WTC11 (cell line): Measurements from ENCODE around the gene P2RX2. TPM values are rescaled to one million over a fixed set of nuclear protein-coding genes. Genes with fewer than 3 reads are reported as not detected.

Experiments
- ATAC-seq: fragments of 200-7000 bp; cut with Tn5 transposase; 2 replicates; pipeline ENCODE4 v1.10.0; 2021; ENCODE audit warnings: mild to moderate bottlenecking, moderate library complexity
- CTCF ChIA-PET: fragments of 300-600 bp; sonication (Branson Sonifier 250); formaldehyde crosslinking; loops from one replicate; lab custom pipeline; 2021; ENCODE audit warnings: antibody characterized with exemption; lab: Charles Lee
- POLR2A ChIA-PET: fragments of 350-600 bp; sonication (Branson Sonifier 250); formaldehyde crosslinking; loops from one replicate; lab custom pipeline; 2021; ENCODE audit warnings: antibody characterized with exemption; lab: Charles Lee
- DNase-seq: peaks from one replicate; pipeline ENCODE4 v3.0.0; 2021; ENCODE audit warnings: low spot score
- H3K27ac Mint-ChIP-seq: 2 replicates; pipeline ENCODE4 v1.8.0; 2021; ENCODE audit warnings: mixed read lengths
- H3K27me3 Mint-ChIP-seq: 2 replicates; pipeline ENCODE4 v1.8.0; 2021; ENCODE audit warnings: low read depth, mild to moderate bottlenecking, moderate library complexity, mixed read lengths
- H3K36me3 Mint-ChIP-seq: 2 replicates; pipeline ENCODE4 v1.8.0; 2021; ENCODE audit warnings: mixed read lengths
- H3K4me1 Mint-ChIP-seq: 2 replicates; pipeline ENCODE4 v1.8.0; 2022; ENCODE audit warnings: mixed read lengths
- H3K4me3 Mint-ChIP-seq: 2 replicates; pipeline ENCODE4 v1.8.0; 2021; ENCODE audit warnings: mild to moderate bottlenecking, moderate library complexity, mixed read lengths
- H3K9me3 Mint-ChIP-seq: 2 replicates; pipeline ENCODE4 v1.8.0; 2021; ENCODE audit warnings: mixed read lengths
- ATF1 ChIP-seq: sonication (generic); formaldehyde crosslinking; IDR thresholded peaks from 2 replicates; pipeline ENCODE4 v1.8.1; 2023; ENCODE audit warnings: mild to moderate bottlenecking, moderate library complexity, missing genetic modification reagents
- ELF4 ChIP-seq: sonication (generic); formaldehyde crosslinking; IDR thresholded peaks from 2 replicates; pipeline ENCODE4 v1.8.1; 2022; ENCODE audit warnings: low read depth, mild to moderate bottlenecking, moderate library complexity, missing genetic modification reagents
- EMX1 ChIP-seq: fragments of 250-450 bp; sonication (Bioruptor Pico); IDR thresholded peaks from 2 replicates; pipeline ENCODE4 v1.8.0; 2021; ENCODE audit warnings: mild to moderate bottlenecking
- ESRRA ChIP-seq: sonication (generic); formaldehyde crosslinking; IDR thresholded peaks from 2 replicates; pipeline ENCODE4 v1.8.1; 2022; ENCODE audit warnings: mild to moderate bottlenecking, missing genetic modification reagents, borderline replicate concordance
- HMGXB4 ChIP-seq: sonication (generic); formaldehyde crosslinking; IDR thresholded peaks from 2 replicates; pipeline ENCODE4 v1.8.1; 2023; ENCODE audit warnings: mild to moderate bottlenecking, moderate library complexity, missing genetic modification reagents
- IRF2 ChIP-seq: sonication (generic); formaldehyde crosslinking; IDR thresholded peaks from 2 replicates; pipeline ENCODE4 v1.8.0; 2022; ENCODE audit warnings: low read depth, missing genetic modification reagents, borderline replicate concordance
- JUN ChIP-seq: sonication (generic); formaldehyde crosslinking; IDR thresholded peaks from 2 replicates; pipeline ENCODE4 v1.8.0; 2023; ENCODE audit warnings: mild to moderate bottlenecking, missing genetic modification reagents
- KAT7 ChIP-seq: sonication (generic); formaldehyde crosslinking; IDR thresholded peaks from 2 replicates; pipeline ENCODE4 v1.8.1; 2023; ENCODE audit warnings: missing genetic modification reagents, mild to moderate bottlenecking, borderline replicate concordance
- MXD4 ChIP-seq: fragments of 250-450 bp; sonication (Bioruptor Pico); IDR thresholded peaks from 2 replicates; pipeline ENCODE4 v1.8.0; 2021; ENCODE audit warnings: mild to moderate bottlenecking, moderate library complexity, borderline replicate concordance
- NFE2L1 ChIP-seq: sonication (generic); formaldehyde crosslinking; IDR thresholded peaks from 2 replicates; pipeline ENCODE4 v1.8.1; 2023; ENCODE audit warnings: missing genetic modification reagents
- NR1H2 ChIP-seq: sonication (generic); formaldehyde crosslinking; IDR thresholded peaks from 2 replicates; pipeline ENCODE4 v1.9.0; 2021; ENCODE audit warnings: mild to moderate bottlenecking, moderate library complexity, missing genetic modification reagents
- NR2C2 ChIP-seq: sonication (generic); formaldehyde crosslinking; IDR thresholded peaks from 2 replicates; pipeline ENCODE4 v1.8.0; 2022; ENCODE audit warnings: mild to moderate bottlenecking, missing genetic modification reagents
- PRDM15 ChIP-seq: sonication (generic); formaldehyde crosslinking; IDR thresholded peaks from 2 replicates; pipeline ENCODE4 v1.8.0; 2022; ENCODE audit warnings: missing genetic modification reagents
- PREB ChIP-seq: sonication (generic); formaldehyde crosslinking; IDR thresholded peaks from 2 replicates; pipeline ENCODE4 v1.8.1; 2022; ENCODE audit warnings: mild to moderate bottlenecking, missing genetic modification reagents, moderate library complexity, borderline replicate concordance
- RORB ChIP-seq: fragments of 250-450 bp; sonication (Bioruptor Pico); IDR thresholded peaks from 2 replicates; pipeline ENCODE4 v1.9.0; 2021; ENCODE audit warnings: mild to moderate bottlenecking
- SP1 ChIP-seq: sonication (generic); formaldehyde crosslinking; conservative IDR thresholded peaks from 2 replicates; pipeline ENCODE4 v1.8.1; 2022; ENCODE audit warnings: missing genetic modification reagents
- TEAD1 ChIP-seq: sonication (generic); formaldehyde crosslinking; IDR thresholded peaks from 2 replicates; pipeline ENCODE4 v1.8.0; 2022; ENCODE audit warnings: mild to moderate bottlenecking, missing genetic modification reagents
- ZNF121 ChIP-seq: sonication (generic); formaldehyde crosslinking; IDR thresholded peaks from 2 replicates; pipeline ENCODE4 v1.8.0; 2023; ENCODE audit warnings: missing genetic modification reagents
- ZNF317 ChIP-seq: sonication (generic); formaldehyde crosslinking; IDR thresholded peaks from 2 replicates; pipeline ENCODE4 v1.8.1; 2023; ENCODE audit warnings: low read depth, mild to moderate bottlenecking, moderate library complexity, missing genetic modification reagents, borderline replicate concordance
- ZNF416 ChIP-seq: fragments of 250-450 bp; sonication (Bioruptor Pico); IDR thresholded peaks from 2 replicates; pipeline ENCODE4 v1.9.0; 2021; ENCODE audit warnings: mild to moderate bottlenecking, inconsistent platforms
- total RNA-seq: library from RNA; stranded (reverse); gene quantifications from 3 replicates; pipeline ENCODE4 v1.2.3, GENCODE V29; 2021
- TF ChIP-seq, protein P1 (sequence below): sonication (generic); formaldehyde crosslinking; IDR thresholded peaks from 2 replicates; pipeline ENCODE4 v1.8.0; 2023; ENCODE audit warnings: missing genetic modification reagents
- TF ChIP-seq, protein P2 (sequence below): fragments of 250-450 bp; sonication (Bioruptor Pico); IDR thresholded peaks from 2 replicates; pipeline ENCODE4 v1.8.0; 2021; ENCODE audit warnings: mild to moderate bottlenecking

P2RX2 gene
- total RNA-seq, 1 experiment from 2014 or later = 2.1 TPM

DNA sequence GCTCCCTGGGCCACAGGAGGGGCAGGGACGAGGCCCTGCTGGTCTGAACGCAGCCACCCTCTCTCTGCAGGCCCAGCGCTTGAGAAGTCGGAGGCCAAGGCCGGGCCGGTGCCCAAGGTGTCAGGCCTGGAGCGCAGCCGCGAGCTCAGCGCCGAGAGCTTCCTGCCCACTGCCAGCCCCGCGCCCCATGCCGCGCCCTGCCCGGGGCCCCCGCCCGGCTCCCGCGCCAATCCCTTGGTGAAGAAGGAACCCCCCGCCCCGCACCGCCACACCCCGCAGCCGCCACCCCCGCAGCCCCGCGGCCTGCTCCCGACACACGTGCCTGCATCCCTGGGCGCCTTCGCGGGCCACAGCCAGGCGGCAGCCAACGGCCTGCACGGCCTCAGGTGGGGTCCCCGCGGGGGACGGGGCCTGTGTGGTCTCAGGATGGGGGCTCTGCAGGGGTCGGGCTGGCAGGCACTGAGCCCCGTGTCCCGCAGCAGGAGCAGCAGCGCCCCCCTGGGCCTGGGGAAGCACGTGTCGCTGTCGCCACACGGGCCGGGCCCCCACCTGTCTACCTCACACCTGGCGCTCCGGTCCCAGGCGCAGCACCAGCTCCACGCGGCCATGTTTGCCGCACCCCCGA is 48.6 kb upstream of the P2RX2 start:
- H3K36me3 Mint-ChIP-seq = peaks cover 6% of the 10 kb centered on the region
- H3K9me3 Mint-ChIP-seq = no peaks in the 10 kb centered on the region
- CTCF ChIA-PET = interaction anchor here (0.9 to 1.5 kb wide), 4 partner anchors 9 to 156 kb away, joined by 3 to 9 read pairs (median 4); no protein-coding TSS in a partner anchor
- H3K27ac Mint-ChIP-seq = no peak overlapping the region
- ATAC-seq = no peak
- H3K4me1 Mint-ChIP-seq = no peaks in the 10 kb centered on the region
- TF ChIP-seq ZNF416 (CRISPR knock-in tag) (no peak), EMX1 (CRISPR knock-in tag) (no peak), IRF2 (CRISPR knock-in tag) (no peak), KAT7 (CRISPR knock-in tag) (no peak), ATF1 (CRISPR knock-in tag) (no peak), ZNF121 (CRISPR knock-in tag) (no peak), PREB (CRISPR knock-in tag) (no peak), ZNF317 (CRISPR knock-in tag) (no peak), JUN (no peak)
- TF ChIP-seq, protein P1, sequence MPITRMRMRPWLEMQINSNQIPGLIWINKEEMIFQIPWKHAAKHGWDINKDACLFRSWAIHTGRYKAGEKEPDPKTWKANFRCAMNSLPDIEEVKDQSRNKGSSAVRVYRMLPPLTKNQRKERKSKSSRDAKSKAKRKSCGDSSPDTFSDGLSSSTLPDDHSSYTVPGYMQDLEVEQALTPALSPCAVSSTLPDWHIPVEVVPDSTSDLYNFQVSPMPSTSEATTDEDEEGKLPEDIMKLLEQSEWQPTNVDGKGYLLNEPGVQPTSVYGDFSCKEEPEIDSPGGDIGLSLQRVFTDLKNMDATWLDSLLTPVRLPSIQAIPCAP (CRISPR knock-in tag) = no peak
- TF ChIP-seq, all 79 proteins: peak for 0
- no peaks in the 10 kb centered on the region for H3K27me3 Mint-ChIP-seq
- no peak for DNase-seq
- POLR2A ChIA-PET = interaction anchor here (1.2 kb wide), 1 partner anchor 12 kb away, joined by 3 read pairs; no protein-coding TSS in a partner anchor
- no peak overlapping the region for H3K4me3 Mint-ChIP-seq

- Mint-ChIP-seq H3K4me3 (no peak overlapping the region), H3K27ac (no peak overlapping the region), H3K4me1 (no peaks in the 10 kb centered on the region), H3K9me3 (no peaks in the 10 kb centered on the region), H3K27me3 (no peaks in the 10 kb centered on the region), H3K36me3 (peaks cover 9% of the 10 kb centered on the region)
- no peak for DNase-seq
- ChIA-PET CTCF (interaction anchor here (1.4 kb wide), 1 partner anchor 156 kb away, joined by 3 read pairs; no protein-coding TSS in a partner anchor), POLR2A (no interaction called here)
- TF ChIP-seq NFE2L1 (CRISPR knock-in tag) (no peak), NR1H2 (CRISPR knock-in tag) (no peak), MXD4 (CRISPR knock-in tag) (no peak), NR2C2 (CRISPR knock-in tag) (no peak), PRDM15 (no peak), TEAD1 (CRISPR knock-in tag) (no peak)
- ATAC-seq = no peak
These were observed 47.9 kb upstream of the P2RX2 start for GRCh38 chr12:132570635-132571034.

GRCh38 chr12:132571051-132571450 is 47.5 kb upstream of the P2RX2 start:
- ChIA-PET POLR2A (no interaction called here), CTCF (interaction anchor here (1.4 kb wide), 1 partner anchor 157 kb away, joined by 3 read pairs; no protein-coding TSS in a partner anchor)
- H3K36me3 Mint-ChIP-seq = peaks cover 9% of the 10 kb centered on the region
- no peak overlapping the region for H3K27ac Mint-ChIP-seq
- DNase-seq = no peak
- ATAC-seq = no peak
- H3K9me3 Mint-ChIP-seq = no peaks in the 10 kb centered on the region
- no peak overlapping the region for H3K4me3 Mint-ChIP-seq
- no peaks in the 10 kb centered on the region for H3K4me1 Mint-ChIP-seq
- no peaks in the 10 kb centered on the region for H3K27me3 Mint-ChIP-seq
- TF ChIP-seq ESRRA (CRISPR knock-in tag) (no peak), MXD4 (CRISPR knock-in tag) (no peak), SP1 (CRISPR knock-in tag) (no peak), RORB (no peak), ELF4 (CRISPR knock-in tag) (no peak), HMGXB4 (CRISPR knock-in tag) (no peak)
- TF ChIP-seq, protein P2, sequence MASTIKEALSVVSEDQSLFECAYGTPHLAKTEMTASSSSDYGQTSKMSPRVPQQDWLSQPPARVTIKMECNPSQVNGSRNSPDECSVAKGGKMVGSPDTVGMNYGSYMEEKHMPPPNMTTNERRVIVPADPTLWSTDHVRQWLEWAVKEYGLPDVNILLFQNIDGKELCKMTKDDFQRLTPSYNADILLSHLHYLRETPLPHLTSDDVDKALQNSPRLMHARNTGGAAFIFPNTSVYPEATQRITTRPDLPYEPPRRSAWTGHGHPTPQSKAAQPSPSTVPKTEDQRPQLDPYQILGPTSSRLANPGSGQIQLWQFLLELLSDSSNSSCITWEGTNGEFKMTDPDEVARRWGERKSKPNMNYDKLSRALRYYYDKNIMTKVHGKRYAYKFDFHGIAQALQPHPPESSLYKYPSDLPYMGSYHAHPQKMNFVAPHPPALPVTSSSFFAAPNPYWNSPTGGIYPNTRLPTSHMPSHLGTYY (CRISPR knock-in tag) = no peak
